ENCODE data around the gene SHROOM3.

- no peak for TF ChIP-seq CTCF (IDR thresholded peaks at IDR 0.05)
- TF ChIP-seq EP300 (IDR thresholded peaks at IDR 0.05): no peak
- TF ChIP-seq POLR2A (IDR thresholded peaks at IDR 0.05; ENCODE audit: low read length): no peak
- TF ChIP-seq SMC3 (IDR thresholded peaks at IDR 0.05): no peak
- TF ChIP-seq PBX3 (IDR thresholded peaks at IDR 0.05): no peak
- no peak for TF ChIP-seq PHF8 (IDR thresholded peaks at IDR 0.05; ENCODE audit: borderline replicate concordance, low read depth)
- no peak for TF ChIP-seq ESRRA (IDR thresholded peaks at IDR 0.05; ENCODE audit: borderline replicate concordance, low read length)
- TF ChIP-seq KDM1A (IDR thresholded peaks at IDR 0.05; ENCODE audit: low read depth): no peak
- TF ChIP-seq MAX (IDR thresholded peaks at IDR 0.05): no peak
- no peak for TF ChIP-seq HDAC2 (IDR thresholded peaks at IDR 0.05)
- no peak for TF ChIP-seq REST (IDR thresholded peaks at IDR 0.05)
- no peak for TF ChIP-seq FOSL2 (IDR thresholded peaks at IDR 0.05)
- TF ChIP-seq FOSL2 (CRISPR knock-in tag; IDR thresholded peaks at IDR 0.05): no peak
- TF ChIP-seq MYC (IDR thresholded peaks at IDR 0.05; ENCODE audit: borderline replicate concordance, low read length): no peak
- TF ChIP-seq CEBPB (IDR thresholded peaks at IDR 0.05): no peak
Observed at GRCh38 chr4:76740866-76741662, 306.0 kb downstream of the SHROOM3 start.
